Right atrium auricular region (tissue), 2 donors: ENCODE measurements around the gene PFKFB1. TPM values are rescaled to one million over a fixed set of nuclear protein-coding genes. Genes with fewer than 3 reads are reported as not detected.

Experiments
- DNase-seq: peaks from one replicate; pipeline ENCODE4 v3.0.0-alpha.2; 2019; ENCODE audit warnings: low spot score
- H3K27ac ChIP-seq, 2 donors: fragments of 200-600 bp; sonication (generic); 1 replicate in 1 of 2; 2 replicates in 1 of 2; pipeline ENCODE4 v1.5.1; 2016 to 2019
- H3K27me3 ChIP-seq, 2 donors: fragments of 200-600 bp; sonication (generic); one replicate each; pipeline versions ENCODE4 v1.5.1 to v1.6.0; 2017 to 2019
- H3K36me3 ChIP-seq: fragments of 200-600 bp; sonication (generic); one replicate; pipeline ENCODE4 v1.5.1; 2016
- H3K4me1 ChIP-seq, 2 donors: fragments of 200-600 bp; sonication (generic); one replicate each; pipeline versions ENCODE4 v1.5.1 to v1.6.0; 2017 to 2019
- H3K4me3 ChIP-seq, 2 donors: fragments of 200-600 bp; sonication (generic); 1 replicate in 1 of 2; 2 replicates in 1 of 2; pipeline ENCODE4 v1.5.1; 2017 to 2019; ENCODE audit warnings: mild to moderate bottlenecking in 1 of 2, moderate library complexity in 1 of 2
- H3K9me3 ChIP-seq, 2 donors: fragments of 200-600 bp; sonication (generic); one replicate each; pipeline ENCODE4 v1.5.1; 2019
- total RNA-seq, 2 donors: library from RNA; depleted of rRNA; stranded (reverse); fragments of >200 nt; gene quantifications; one replicate each; pipeline ENCODE4 v1.1.0, GENCODE V29; 2016
- TF ChIP-seq, protein P1 (sequence below), 2 donors: fragments of 200-600 bp; sonication (generic); IDR thresholded peaks; one replicate each; pipeline ENCODE4 v1.5.1; 2019; ENCODE audit warnings: antibody characterized with exemption in 2 of 2

The PFKFB1 gene
- total RNA-seq, 2 donors from 2014 or later = not detected

DNA sequence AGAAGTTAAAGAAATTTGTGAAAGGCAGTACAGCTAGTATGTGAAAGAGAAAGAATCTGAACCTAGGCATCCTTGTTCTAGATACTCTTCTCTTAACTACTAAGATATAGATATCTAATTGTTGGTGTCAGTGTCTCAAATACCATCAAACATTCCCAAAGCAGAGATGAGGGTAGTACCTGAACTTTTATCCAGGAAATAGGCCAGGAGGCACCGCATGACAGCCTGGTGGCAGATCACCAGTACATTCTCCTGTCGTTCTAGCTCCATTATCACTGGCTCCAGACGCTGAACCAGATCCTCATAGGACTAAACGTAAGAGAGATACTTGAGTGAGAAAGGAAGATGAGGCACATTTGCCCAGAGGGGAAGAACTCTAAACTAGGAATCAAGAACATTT, 56.6 kb downstream of the PFKFB1 start:
- Histone ChIP-seq H3K4me1 (no peaks in the 10 kb centered on the region), H3K27me3 (no peaks in the 10 kb centered on the region), H3K9me3 (no peaks in the 10 kb centered on the region), H3K36me3 (no peaks in the 10 kb centered on the region), H3K27ac (no peak overlapping the region), H3K4me3 (no peak overlapping the region)
- no peak for DNase-seq
- TF ChIP-seq, protein P1, sequence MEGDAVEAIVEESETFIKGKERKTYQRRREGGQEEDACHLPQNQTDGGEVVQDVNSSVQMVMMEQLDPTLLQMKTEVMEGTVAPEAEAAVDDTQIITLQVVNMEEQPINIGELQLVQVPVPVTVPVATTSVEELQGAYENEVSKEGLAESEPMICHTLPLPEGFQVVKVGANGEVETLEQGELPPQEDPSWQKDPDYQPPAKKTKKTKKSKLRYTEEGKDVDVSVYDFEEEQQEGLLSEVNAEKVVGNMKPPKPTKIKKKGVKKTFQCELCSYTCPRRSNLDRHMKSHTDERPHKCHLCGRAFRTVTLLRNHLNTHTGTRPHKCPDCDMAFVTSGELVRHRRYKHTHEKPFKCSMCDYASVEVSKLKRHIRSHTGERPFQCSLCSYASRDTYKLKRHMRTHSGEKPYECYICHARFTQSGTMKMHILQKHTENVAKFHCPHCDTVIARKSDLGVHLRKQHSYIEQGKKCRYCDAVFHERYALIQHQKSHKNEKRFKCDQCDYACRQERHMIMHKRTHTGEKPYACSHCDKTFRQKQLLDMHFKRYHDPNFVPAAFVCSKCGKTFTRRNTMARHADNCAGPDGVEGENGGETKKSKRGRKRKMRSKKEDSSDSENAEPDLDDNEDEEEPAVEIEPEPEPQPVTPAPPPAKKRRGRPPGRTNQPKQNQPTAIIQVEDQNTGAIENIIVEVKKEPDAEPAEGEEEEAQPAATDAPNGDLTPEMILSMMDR (IDR thresholded peaks at IDR 0.05) = no peak

DNA sequence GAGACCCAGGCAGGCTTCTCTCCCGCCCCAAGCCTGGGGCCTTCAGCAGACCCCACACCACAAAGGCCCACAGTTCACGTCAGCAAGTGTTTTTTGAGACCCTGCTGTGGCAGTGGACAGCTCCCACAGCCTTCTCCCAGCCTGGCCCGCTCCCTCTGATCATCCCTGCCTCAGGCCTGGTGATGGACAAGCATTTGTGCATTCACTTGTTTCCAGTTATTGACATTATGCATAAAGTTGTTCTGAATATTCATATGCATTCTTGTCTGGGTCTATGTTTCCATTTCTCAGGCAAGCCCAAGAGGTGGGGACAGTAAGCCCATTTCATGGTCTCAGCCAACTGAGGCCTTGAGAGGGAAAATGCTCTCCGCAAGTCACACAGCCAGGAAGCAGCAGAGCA, 58.7 kb downstream of the PFKFB1 start:
- Histone ChIP-seq H3K27me3 (no peaks in the 10 kb centered on the region), H3K36me3 (no peaks in the 10 kb centered on the region), H3K4me1 (no peaks in the 10 kb centered on the region), H3K9me3 (no peaks in the 10 kb centered on the region), H3K4me3 (no peak overlapping the region), H3K27ac (no peak overlapping the region)
- DNase-seq = no peak
- TF ChIP-seq, protein P1 (IDR thresholded peaks at IDR 0.05) = no peak

DNA sequence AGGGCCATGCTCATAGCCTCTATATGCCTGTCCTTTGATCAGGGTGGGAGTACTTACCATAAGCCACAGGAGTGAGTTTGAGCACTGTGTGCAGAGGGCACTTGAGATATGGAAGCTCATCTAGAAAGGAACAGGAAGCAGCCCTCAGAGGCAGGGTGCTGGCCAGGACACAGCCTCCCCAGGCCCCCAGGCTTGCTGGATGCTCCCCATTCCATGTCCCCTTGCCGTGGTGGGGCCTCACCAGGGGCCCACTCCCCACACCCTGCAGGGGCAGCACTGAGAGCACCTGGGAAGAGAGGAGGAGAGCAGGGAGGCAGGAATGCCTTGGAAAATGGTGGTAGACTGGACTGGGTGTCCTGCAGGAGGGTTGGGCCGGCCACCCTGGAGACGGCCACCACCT, 59.1 kb downstream of the PFKFB1 start:
- Histone ChIP-seq H3K4me1 (no peaks in the 10 kb centered on the region), H3K36me3 (no peaks in the 10 kb centered on the region), H3K27ac (no peak overlapping the region), H3K27me3 (no peaks in the 10 kb centered on the region), H3K9me3 (no peaks in the 10 kb centered on the region), H3K4me3 (no peak overlapping the region)
- TF ChIP-seq, protein P1 (IDR thresholded peaks at IDR 0.05) = no peak
- no peak for DNase-seq

DNA sequence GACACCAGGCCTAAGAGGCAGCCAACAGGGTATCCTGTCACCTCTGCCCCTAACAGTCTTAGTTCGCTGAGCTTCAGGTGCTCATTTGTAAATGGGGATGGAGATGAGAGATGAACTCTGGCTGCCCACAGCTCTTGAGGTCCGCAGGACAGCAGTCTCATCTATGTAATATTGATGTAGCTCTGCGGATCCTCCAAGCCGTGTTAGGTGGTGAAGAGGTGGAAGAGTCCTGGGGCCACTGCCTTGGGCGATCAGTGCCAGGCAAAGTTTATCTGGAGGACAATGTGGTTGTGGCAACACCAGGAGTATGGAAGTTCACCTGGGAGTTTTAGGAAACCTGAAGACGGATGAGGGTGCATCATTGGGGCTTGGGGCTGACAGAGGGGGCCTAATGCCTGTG, 59.9 kb downstream of the PFKFB1 start:
- H3K36me3 ChIP-seq = no peaks in the 10 kb centered on the region
- H3K4me1 ChIP-seq = no peaks in the 10 kb centered on the region
- no peak overlapping the region for H3K27ac ChIP-seq
- no peak overlapping the region for H3K4me3 ChIP-seq
- H3K9me3 ChIP-seq = no peaks in the 10 kb centered on the region
- TF ChIP-seq, protein P1 (IDR thresholded peaks at IDR 0.05) = no peak
- no peaks in the 10 kb centered on the region for H3K27me3 ChIP-seq
- no peak for DNase-seq

DNA sequence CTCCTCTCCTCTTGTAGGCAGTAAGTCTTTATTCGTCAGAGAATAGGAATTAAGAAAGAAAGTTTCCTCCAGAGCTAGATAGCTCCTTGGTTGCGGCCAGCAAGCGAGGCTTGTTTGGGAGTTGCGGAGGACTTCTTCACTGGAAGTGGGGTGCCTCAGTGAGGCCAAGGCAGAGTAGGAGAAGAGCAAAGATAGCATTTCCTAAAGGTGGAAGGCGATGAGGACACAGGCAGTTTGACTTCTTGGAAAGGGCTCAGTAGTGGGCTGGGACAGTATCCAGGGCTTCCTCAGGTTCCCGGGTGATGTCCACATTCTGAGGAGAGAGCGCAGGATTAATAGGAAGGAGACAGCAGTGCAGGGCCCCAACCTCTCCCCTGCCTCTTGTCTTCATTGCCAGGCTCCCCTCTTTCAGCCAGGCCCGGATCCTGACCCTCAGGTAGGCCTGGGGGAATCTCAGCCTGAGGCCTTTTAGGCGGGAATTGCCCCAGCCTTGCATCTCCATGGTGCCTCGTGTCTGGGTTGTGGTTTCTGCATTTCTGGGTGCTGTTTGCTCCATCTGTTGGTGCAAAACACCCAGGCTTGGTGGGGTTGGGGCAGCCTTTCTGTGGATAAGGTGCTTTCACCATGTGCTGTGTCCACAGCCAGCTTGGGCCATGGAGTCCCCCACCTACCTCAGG, 60.7 kb downstream of the PFKFB1 start:
- DNase-seq = no peak
- no peaks in the 10 kb centered on the region for H3K4me1 ChIP-seq
- TF ChIP-seq, protein P1 (IDR thresholded peaks at IDR 0.05) = no peak
- no peaks in the 10 kb centered on the region for H3K36me3 ChIP-seq
- H3K27me3 ChIP-seq = no peaks in the 10 kb centered on the region
- H3K27ac ChIP-seq = no peak overlapping the region
- H3K4me3 ChIP-seq = no peak overlapping the region
- no peaks in the 10 kb centered on the region for H3K9me3 ChIP-seq

- peaks cover 5% of the 10 kb centered on the region for H3K36me3 ChIP-seq
- TF ChIP-seq, protein P1 (IDR thresholded peaks at IDR 0.05) = no peak
- no peaks in the 10 kb centered on the region for H3K4me1 ChIP-seq
Observed at GRCh38 chrX:54931107-54931506, 62.9 kb downstream of the PFKFB1 start.

More at GRCh38 chrX:54931107-54931506, 62.9 kb downstream of the PFKFB1 start:
- no peak for DNase-seq
- Histone ChIP-seq H3K27ac (no peak overlapping the region), H3K9me3 (no peaks in the 10 kb centered on the region), H3K4me3 (no peak overlapping the region), H3K27me3 (no peaks in the 10 kb centered on the region)
